Stimulated activated CD8-positive, alpha-beta memory T cell treated with anti-CD3 and anti-CD28 coated beads, Interleukin-2, amount 100 ng/mL, for 1 hour (primary cell): ENCODE measurements around the gene IL20RB.
"Not testable (repeated sequence)": the region's sequence is repeated elsewhere in the genome, so short reads cannot be mapped to it uniquely, and the experiment has no call there.

Experiments used
- DNase-seq, 2 donors: peaks; one replicate each; pipeline ENCODE4 v3.0.0-alpha.2; 2020; ENCODE audit warnings: low read depth in 2 of 2

IL20RB gene

GRCh38 chr3:136984837-136985236, 27.1 kb downstream of the IL20RB start:
- DNase-seq: no peak

DNA sequence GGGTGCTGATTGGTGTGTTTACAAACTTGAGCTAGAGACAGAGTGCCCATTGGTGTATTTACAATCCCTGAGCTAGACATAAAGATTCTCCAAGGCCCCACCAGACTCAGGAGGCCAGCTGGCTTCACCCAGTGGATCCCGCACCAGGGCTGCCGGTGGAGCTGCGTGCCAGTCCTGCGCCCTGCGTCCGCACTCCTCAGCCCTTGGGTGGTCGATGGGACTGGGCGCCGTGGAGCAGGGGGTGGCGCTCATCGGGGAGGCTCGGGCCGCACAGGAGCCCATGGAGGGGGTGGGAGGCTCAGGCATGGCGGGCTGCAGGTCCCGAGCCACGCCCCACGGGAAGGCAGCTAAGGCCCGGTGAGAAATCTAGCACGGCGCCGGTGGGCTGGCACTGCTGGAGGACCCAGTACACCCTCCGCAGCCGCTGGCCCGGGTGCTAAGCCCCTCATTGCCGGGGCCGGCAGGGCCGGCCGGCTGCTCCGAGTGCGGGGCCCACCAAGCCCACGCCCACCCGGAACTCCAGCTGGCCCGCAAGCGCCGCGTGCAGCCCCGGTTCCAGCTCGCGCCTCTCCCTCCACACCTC, 29.7 kb downstream of the IL20RB start:
- not testable (repeated sequence) for DNase-seq

DNA sequence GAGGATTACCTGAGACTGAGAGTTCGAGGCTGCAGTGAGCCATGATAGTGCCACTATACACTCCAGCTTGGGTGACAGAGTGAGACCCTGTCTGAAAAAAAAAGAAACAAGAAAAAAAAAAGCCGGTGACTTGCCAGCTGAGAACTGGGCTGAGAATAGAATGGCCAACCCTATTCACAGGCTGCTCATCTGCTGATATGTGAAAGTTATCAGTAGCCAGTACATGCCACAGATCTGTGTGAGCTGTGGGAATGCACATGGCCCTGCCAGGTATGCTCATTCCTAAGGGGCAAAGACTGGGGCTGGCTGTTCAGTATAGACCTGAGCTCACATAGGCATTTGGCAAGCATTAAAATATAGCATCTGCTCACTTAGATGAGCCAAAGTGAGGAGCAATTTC, 30.9 kb downstream of the IL20RB start:
- DNase-seq: no peak

GRCh38 chr3:136989781-136990524, 32.2 kb downstream of the IL20RB start:
- no peak for DNase-seq

DNA sequence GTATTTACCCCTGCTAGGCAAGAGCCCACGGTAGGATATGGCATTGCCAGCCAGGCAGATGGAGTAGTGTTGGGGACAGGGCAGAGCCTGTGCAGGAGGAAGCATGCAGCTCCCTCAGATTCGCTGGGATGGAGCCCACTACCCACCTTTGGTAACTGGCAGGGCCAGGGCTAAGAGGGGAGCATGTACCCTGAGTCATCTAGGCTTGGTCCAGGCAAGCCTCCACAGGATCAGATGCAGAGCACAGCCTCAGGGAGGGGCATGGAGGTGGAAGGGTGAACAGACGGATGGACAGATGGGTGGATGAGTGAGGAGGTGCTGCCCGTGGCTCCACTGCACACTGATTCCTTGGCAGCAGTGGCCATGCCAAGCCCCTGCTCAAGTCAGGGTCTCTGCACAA, 33.0 kb downstream of the IL20RB start:
- DNase-seq: no peak

GRCh38 chr3:136992115-136992514, 34.3 kb downstream of the IL20RB start:
- no peak for DNase-seq

DNA sequence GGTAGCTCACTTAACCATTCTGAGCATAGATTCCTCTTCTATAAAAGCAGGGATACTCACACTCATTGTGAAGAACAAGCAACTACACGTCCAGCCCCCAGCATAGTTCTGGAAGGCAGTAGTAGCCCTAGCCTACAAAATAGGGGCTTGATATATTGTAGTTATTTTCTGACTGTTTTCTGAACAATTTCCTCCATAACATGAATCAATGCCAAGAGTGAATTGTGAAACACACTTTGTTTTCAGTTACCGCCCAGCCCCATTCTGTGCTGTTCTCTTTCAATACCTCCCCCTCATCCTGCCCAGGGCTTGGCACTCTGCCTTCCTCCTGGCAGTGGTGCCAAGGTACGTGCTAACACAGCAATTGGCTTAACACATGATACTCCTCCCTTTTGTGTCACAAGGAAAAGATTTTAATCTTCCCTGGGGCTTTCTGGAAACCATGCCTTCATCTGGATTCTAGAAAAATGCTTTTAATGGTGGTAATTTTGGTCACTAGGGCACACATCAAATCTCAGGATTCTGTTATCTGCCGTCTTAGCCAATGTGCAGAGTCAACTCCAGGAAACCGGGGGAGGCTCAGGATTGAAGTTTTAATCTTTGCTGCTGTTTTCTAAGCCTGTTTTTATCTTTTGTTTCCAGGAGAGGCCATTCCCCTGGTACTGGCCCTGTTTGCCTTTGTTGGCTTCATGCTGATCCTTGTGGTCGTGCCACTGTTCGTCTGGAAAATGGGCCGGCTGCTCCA, 37.2 kb downstream of the IL20RB start:
- no peak for DNase-seq

DNA sequence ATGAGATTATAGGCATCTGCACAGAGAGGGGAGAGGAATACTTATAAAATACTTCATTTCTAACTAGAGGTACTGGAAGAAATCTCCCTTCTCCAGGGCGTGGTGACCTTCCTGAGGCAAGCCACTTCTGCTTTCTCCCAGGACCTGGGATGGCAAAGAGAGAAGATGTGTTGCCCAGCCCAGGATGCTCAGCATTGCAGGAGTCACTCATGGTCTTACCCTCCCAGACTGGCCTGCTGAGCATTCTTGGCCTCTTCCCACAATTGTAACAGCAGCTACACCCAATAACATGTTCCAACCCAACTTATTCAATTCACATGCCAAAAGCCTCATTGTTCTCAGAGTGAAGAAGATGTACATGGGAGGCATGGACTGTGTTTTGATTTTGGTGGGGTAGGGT, 37.9 kb downstream of the IL20RB start:
- DNase-seq: no peak

GRCh38 chr3:137000039-137000438, 42.3 kb downstream of the IL20RB start:
- DNase-seq: no peak

DNA sequence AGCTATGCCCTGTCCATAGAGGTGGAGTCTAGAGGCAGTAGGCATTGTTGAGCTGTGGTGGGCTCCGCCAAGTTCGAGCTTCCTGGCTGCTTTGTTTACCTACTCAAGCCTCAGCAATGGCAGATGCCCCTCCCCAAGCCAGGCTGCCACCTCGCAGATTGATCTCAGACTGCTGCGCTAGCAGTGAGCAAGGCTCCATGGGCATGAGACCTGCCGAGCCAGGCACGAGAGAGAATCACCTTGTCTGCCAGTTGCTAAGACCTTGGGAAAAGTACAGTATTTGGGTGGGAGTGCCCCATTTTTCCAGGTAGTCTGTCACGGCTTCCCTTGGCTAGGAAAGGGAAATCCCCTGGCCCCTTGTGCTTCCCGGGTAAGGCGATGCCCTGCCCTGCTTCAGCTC, 49.6 kb downstream of the IL20RB start:
- DNase-seq: not testable (repeated sequence)

DNA sequence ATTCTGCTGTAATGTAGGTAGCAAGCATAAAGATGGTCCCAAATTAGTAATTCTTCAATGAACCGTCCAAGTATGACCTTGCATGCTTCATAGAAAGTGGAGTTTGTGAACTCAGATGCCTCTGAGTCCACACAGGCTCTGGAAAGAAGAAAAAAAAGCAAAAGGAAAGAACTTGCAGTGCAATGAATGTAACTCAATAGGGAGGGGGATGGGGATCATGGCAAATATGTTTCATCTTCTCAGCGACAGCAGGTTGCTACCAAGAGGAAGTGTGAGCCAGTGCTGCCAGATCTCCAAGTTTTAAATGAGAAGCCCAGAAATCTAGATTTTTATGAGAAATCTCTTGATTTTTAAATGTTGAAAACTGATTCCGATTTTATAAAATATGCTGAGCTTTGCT, 50.3 kb downstream of the IL20RB start:
- DNase-seq: no peak

- no peak for DNase-seq
These were observed 51.2 kb downstream of the IL20RB start for GRCh38 chr3:137008976-137009375.

GRCh38 chr3:137010137-137010536, 52.4 kb downstream of the IL20RB start:
- DNase-seq: no peak

DNA sequence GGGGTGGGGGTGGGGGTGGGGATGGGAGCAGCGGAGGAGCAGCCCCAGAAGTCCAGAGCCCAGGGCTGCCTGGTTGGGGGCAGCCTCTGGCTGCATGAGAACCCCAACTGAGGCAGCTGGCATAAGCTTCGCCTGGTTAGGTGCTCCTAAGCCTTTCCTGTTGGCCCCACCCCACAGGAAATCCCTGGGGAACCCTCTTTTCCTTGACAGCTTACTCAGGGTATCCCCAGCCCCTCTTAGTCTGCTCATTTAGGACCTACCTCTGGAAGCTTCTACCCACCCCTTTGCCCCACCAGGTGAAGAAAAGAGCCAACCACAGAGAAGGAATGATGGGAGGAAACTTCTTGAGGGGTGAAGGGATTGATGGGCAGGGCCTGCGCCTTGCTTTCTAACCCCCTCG, 53.4 kb downstream of the IL20RB start:
- no peak for DNase-seq

DNA sequence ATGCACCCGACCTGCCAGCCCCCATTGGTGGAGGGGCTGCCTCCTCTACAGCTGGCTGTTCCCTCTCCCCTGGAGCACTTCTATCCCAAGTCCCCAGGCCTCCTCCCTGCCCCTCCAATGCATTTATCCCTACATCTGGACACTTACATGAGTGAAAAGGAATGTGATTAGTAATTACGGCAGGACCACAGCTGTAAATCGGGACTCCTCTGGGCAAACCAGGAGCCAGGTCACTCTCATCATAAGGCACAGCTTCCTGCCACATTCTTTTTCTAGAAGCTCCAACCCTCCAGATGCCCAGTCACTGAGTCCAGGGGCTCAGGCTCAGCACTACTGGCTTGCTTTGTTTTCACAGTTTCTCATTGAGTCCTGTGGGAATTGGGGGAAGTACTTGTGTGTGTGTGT, 54.3 kb downstream of the IL20RB start:
- no peak for DNase-seq

- DNase-seq: peak; percentile 71 to 76
These were observed 56.3 kb downstream of the IL20RB start for GRCh38 chr3:137013951-137014688.

DNA sequence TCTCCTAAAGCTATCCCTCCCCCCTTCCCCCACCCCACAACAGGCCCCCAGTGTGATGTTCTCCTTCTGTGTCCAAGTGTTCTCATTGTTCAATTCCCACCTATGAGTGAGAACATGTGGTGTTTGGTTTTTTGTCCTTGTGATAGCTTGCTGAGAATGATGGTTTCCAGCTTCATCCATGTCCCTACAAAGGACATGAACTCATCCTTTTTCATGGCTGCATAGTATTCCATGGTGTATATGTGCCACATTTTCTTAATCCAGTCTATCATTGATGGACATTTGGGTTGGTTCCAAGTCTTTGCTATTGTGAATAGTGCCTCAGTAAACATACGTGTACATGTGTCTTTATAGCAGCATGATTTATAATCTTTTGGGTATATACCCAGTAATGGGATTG, 59.5 kb downstream of the IL20RB start:
- DNase-seq: not testable (repeated sequence)

GRCh38 chr3:137020315-137020714, 62.5 kb downstream of the IL20RB start:
- DNase-seq: no peak

DNA sequence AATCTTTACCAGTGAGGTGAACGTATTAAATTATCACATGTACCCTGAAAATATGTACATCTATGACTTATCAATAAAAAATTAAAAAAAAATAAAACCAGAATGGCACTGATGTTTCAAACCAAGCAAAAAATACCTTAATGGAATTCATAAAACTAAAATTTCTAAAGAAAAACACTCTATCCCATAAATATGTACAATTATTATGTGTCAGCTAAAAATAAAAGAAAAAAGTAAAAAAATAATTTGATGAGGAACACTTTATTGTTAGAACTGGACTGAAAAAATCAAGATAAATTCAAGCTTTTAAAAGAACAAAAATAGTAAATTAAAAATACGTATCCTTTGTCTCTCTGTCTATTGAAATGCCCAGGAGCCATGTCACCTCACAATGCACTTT, 63.1 kb downstream of the IL20RB start:
- no peak for DNase-seq

GRCh38 chr3:137024348-137024747, 66.6 kb downstream of the IL20RB start:
- DNase-seq: no peak

DNA sequence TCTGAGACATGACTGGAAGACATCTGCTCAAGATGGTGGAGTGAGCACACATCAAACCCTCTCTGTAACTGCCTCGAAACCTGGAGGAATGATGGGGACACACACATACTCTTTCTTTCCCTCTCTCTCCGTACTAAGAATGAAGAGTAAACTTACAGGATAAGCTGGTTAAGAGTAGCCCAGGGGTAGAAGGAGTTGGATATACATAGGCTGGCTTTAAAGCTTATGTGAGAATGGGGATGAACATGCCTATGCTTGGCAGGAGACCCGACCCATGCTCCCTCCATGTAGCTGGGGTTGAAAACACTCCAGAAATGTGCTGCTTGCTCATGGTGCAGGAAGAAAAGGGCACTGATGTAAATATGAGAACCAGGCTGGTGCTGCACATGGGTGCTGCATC, 68.9 kb downstream of the IL20RB start:
- no peak for DNase-seq

DNA sequence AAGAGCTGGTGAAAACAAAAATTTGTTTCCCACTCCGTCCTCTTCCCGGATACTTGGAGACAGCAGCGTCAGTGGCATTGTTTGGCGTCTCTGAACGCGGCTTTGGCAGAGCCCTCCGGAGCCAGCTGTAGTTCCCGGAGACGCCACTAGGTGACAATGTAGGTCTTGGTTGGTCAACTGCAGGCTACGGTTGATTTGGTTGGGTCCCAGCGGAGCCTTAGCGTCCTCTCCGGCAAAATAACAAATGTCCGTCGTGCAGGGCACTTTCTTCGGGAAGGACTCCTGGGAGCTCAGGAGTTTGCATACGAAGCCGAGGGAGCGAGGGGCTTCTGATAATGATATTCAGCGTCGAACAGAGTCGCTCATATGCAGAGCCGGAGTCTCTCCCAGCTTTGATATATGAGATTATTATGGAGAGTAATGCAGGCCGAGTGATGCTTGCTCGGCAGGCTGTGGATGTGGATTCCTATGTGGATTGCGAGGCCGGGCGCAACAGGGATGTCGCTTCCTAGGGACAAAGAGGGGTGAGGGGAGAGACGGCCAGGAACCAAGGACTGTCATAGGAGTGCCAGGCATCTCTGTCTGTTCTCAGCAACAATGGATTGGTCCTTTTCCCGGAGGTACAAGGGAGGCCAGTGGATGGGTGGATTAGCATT, 74.8 kb downstream of the IL20RB start:
- DNase-seq: peak; percentile 47 to 61
